Caco-2 (cell line): ENCODE measurements around the gene SLC39A11. TPM values are rescaled to one million over a fixed set of nuclear protein-coding genes. Genes with fewer than 3 reads are reported as not detected.

ENCODE experiments used
- BruUV-seq: library from RNA; stranded (reverse); fragments of 400-500 nt; replicated peaks from 2 replicates; lab custom pipeline; 2021; lab: Mats Ljungman, UMichigan
- CTCF ChIA-PET: fragments of 300-600 bp; sonication (Branson Sonifier 250); formaldehyde crosslinking; loops from one replicate; lab custom pipeline; 2022; ENCODE audit warnings: antibody characterized with exemption; lab: Charles Lee
- POLR2A ChIA-PET: fragments of 300-600 bp; sonication (Branson Sonifier 250); formaldehyde crosslinking; loops from one replicate; lab custom pipeline; 2022; ENCODE audit warnings: antibody characterized with exemption; lab: Charles Lee
- DNase-seq, 2 experiments: peaks; one replicate each; pipeline versions ENCODE4 v3.0.0 to v3.0.0-alpha.2; 2020 to 2022
- H3K27me3 ChIP-seq: replicated peaks from 2 replicates; pipeline ENCODE4 v1.6.0; 2011; ENCODE audit warnings: low read length; ENCODE audit not compliant: control insufficient read depth, insufficient read depth
- H3K36me3 ChIP-seq: 2 replicates; pipeline ENCODE4 v1.5.1; 2011; ENCODE audit warnings: low read length; ENCODE audit not compliant: control insufficient read depth, insufficient read depth
- H3K4me1 ChIP-seq: fragments of 250-450 bp; sonication (Bioruptor Pico); 2 replicates; pipeline ENCODE4 v1.5.1; 2020; ENCODE audit warnings: mild to moderate bottlenecking
- H3K4me3 ChIP-seq: 2 replicates; pipeline ENCODE4 v1.5.1; 2011; ENCODE audit warnings: low read depth, mild to moderate bottlenecking, control low read depth, low read length
- H3K9me3 ChIP-seq: fragments of 250-450 bp; sonication (Bioruptor Pico); 2 replicates; pipeline ENCODE4 v1.5.1; 2020; ENCODE audit warnings: mild to moderate bottlenecking, moderate library complexity
- H3K27ac Mint-ChIP-seq: one replicate; pipeline ENCODE4 v1.8.0; 2022; ENCODE audit warnings: mixed read lengths; ENCODE audit not compliant: unreplicated experiment
- H3K27me3 Mint-ChIP-seq: one replicate; pipeline ENCODE4 v1.8.0; 2022; ENCODE audit warnings: mixed read lengths; ENCODE audit not compliant: insufficient read depth, unreplicated experiment
- H3K36me3 Mint-ChIP-seq: one replicate; pipeline ENCODE4 v1.8.0; 2022; ENCODE audit warnings: mild to moderate bottlenecking, mixed read lengths; ENCODE audit not compliant: insufficient read depth, unreplicated experiment
- H3K4me1 Mint-ChIP-seq: one replicate; pipeline ENCODE4 v1.8.0; 2022; ENCODE audit warnings: low read depth, mixed read lengths; ENCODE audit not compliant: unreplicated experiment
- H3K4me3 Mint-ChIP-seq: one replicate; pipeline ENCODE4 v1.8.0; 2022; ENCODE audit warnings: mild to moderate bottlenecking, moderate library complexity, mixed read lengths; ENCODE audit not compliant: unreplicated experiment
- H3K9me3 Mint-ChIP-seq: one replicate; pipeline ENCODE4 v1.8.0; 2022; ENCODE audit warnings: mixed read lengths; ENCODE audit not compliant: unreplicated experiment
- CTCF ChIP-seq, 2 experiments: fragments of 200-600 bp in 1 of 2; IDR thresholded peaks; 1 replicate in 1 of 2; 2 replicates in 1 of 2; pipeline versions ENCODE4 v1.5.1 to v1.8.0; 2011 to 2022; ENCODE audit warnings: antibody characterized with exemption in 1 of 2, control low read depth in 1 of 2, inconsistent platforms in 1 of 2, low read depth in 1 of 2, low read length in 1 of 2, mild to moderate bottlenecking in 1 of 2, moderate library complexity in 1 of 2; ENCODE audit not compliant: insufficient read depth in 1 of 2, severe bottlenecking in 1 of 2, unreplicated experiment in 1 of 2
- intact Hi-C: fragments of 100-400 bp; cut with micrococcal nuclease; formaldehyde crosslinking; loops from one replicate; pipeline ENCODE4 v1.10.0; 2022; ENCODE audit not compliant: unreplicated experiment
- total RNA-seq: library from RNA; stranded (reverse); gene quantifications from 2 replicates; pipeline ENCODE4 v1.2.3, GENCODE V29; 2022

SLC39A11 gene
- total RNA-seq, 1 experiment from 2014 or later: 26.4 TPM

GRCh38 chr17:72622661-72623433 is 469.6 kb downstream of the SLC39A11 start:
- CTCF ChIA-PET: no interaction called here
- Mint-ChIP-seq H3K27ac (no peak overlapping the region), H3K4me3 (no peak overlapping the region), H3K9me3 (peaks cover 26% of the 10 kb centered on the region), H3K4me1 (peaks cover 19% of the 10 kb centered on the region), H3K36me3 (no peaks in the 10 kb centered on the region), H3K27me3 (no peaks in the 10 kb centered on the region)
- no peak overlapping the region for H3K4me3 ChIP-seq
- peaks cover 6% of the 10 kb centered on the region for H3K4me1 ChIP-seq
- no TSS peak for BruUV-seq
- H3K36me3 ChIP-seq: no peaks in the 10 kb centered on the region
- TF ChIP-seq CTCF (IDR thresholded peaks at IDR 0.05; ENCODE audit: insufficient read depth in 1 of 2, low read depth in 1 of 2, low read length in 1 of 2, severe bottlenecking in 1 of 2, unreplicated experiment in 1 of 2): no peak
- H3K27me3 ChIP-seq: no peaks in the 10 kb centered on the region
- POLR2A ChIA-PET: no interaction called here
- no peak for DNase-seq
- 0 out of 2 replicates have a peak, but pooled peaks cover 3% of the 10 kb centered on the region for H3K9me3 ChIP-seq
- intact Hi-C loops: no loop called here

GRCh38 chr17:72619976-72620650 is 472.4 kb downstream of the SLC39A11 start:
- CTCF ChIA-PET: no interaction called here
- H3K4me3 ChIP-seq: no peak overlapping the region
- H3K9me3 ChIP-seq: 0 out of 2 replicates have a peak, but pooled peaks cover 3% of the 10 kb centered on the region
- H3K4me1 ChIP-seq: peaks cover 31% of the 10 kb centered on the region
- intact Hi-C loops: no loop called here
- H3K27me3 ChIP-seq: no peaks in the 10 kb centered on the region
- TF ChIP-seq CTCF (IDR thresholded peaks at IDR 0.05; ENCODE audit: insufficient read depth in 1 of 2, low read depth in 1 of 2, low read length in 1 of 2, severe bottlenecking in 1 of 2, unreplicated experiment in 1 of 2): no peak
- 0 out of 2 replicates have a peak, but pooled peaks cover 2% of the 10 kb centered on the region for H3K36me3 ChIP-seq
- peak overlapping the region; percentile 65 for H3K27ac Mint-ChIP-seq
- H3K9me3 Mint-ChIP-seq: peaks cover 17% of the 10 kb centered on the region
- no peaks in the 10 kb centered on the region for H3K27me3 Mint-ChIP-seq
- no peaks in the 10 kb centered on the region for H3K36me3 Mint-ChIP-seq
- H3K4me3 Mint-ChIP-seq: no peak overlapping the region
- no peak for DNase-seq
- peaks cover 37% of the 10 kb centered on the region for H3K4me1 Mint-ChIP-seq
- BruUV-seq: no TSS peak
- POLR2A ChIA-PET: interaction anchor here (0.6 kb wide), 1 partner anchor 20 kb away, joined by 4 read pairs; no protein-coding TSS in a partner anchor

GRCh38 chr17:72618001-72618509 is 474.4 kb downstream of the SLC39A11 start:
- peaks cover 48% of the 10 kb centered on the region for H3K4me1 ChIP-seq
- H3K9me3 ChIP-seq: no peaks in the 10 kb centered on the region
- CTCF ChIA-PET: interaction anchor here (0.8 to 1.5 kb wide), 4 partner anchors 13 to 65 kb away, joined by 3 to 8 read pairs (median 4); no protein-coding TSS in a partner anchor
- TF ChIP-seq CTCF (IDR thresholded peaks at IDR 0.05; ENCODE audit: insufficient read depth in 1 of 2, low read depth in 1 of 2, low read length in 1 of 2, severe bottlenecking in 1 of 2, unreplicated experiment in 1 of 2): no peak
- peak overlapping the region; percentile 26 for H3K4me3 ChIP-seq
- no peaks in the 10 kb centered on the region for H3K36me3 Mint-ChIP-seq
- H3K27ac Mint-ChIP-seq: peak overlapping the region; percentile 65
- peaks cover 14% of the 10 kb centered on the region for H3K9me3 Mint-ChIP-seq
- peaks cover 53% of the 10 kb centered on the region for H3K4me1 Mint-ChIP-seq
- peak; percentile 90 to 97 for DNase-seq
- no peaks in the 10 kb centered on the region for H3K27me3 ChIP-seq
- H3K36me3 ChIP-seq: 0 out of 2 replicates have a peak, but pooled peaks cover 2% of the 10 kb centered on the region
- POLR2A ChIA-PET: interaction anchor here (0.6 to 1.3 kb wide), 9 partner anchors 9 to 61 kb away, joined by 3 to 7 read pairs (median 3); no protein-coding TSS in a partner anchor
- intact Hi-C loops: loop anchor here (1.0 kb wide), 2 partner anchors 15 to 26 kb away; no protein-coding TSS in a partner anchor
- H3K27me3 Mint-ChIP-seq: no peaks in the 10 kb centered on the region
- BruUV-seq: no TSS peak
- peak overlapping the region; percentile 78 for H3K4me3 Mint-ChIP-seq
